H7 (cell line): ENCODE data around the gene LANCL2. TPM values are rescaled to one million over a fixed set of nuclear protein-coding genes. Genes with fewer than 3 reads are reported as not detected.
"Not testable (repeated sequence)": the region's sequence is repeated elsewhere in the genome, so short reads cannot be mapped to it uniquely, and the experiment has no call there.

Experiments
- DNase-seq: peaks from one replicate; pipeline ENCODE4 v3.0.0; 2012
- H3K27me3 ChIP-seq: 2 replicates; pipeline ENCODE4 v1.6.0; 2011; ENCODE audit warnings: mild to moderate bottlenecking, low read length; ENCODE audit not compliant: control insufficient read depth, insufficient read depth
- H3K36me3 ChIP-seq: replicated peaks from 2 replicates; pipeline ENCODE4 v1.5.1; 2011; ENCODE audit warnings: low read length; ENCODE audit not compliant: control insufficient read depth, insufficient read depth
- H3K4me3 ChIP-seq: 2 replicates; pipeline ENCODE4 v1.5.1; 2011; ENCODE audit warnings: low read depth, mild to moderate bottlenecking, control low read depth, low read length, moderate library complexity; ENCODE audit not compliant: insufficient read depth
- total RNA-seq: library from RNA; depleted of rRNA; stranded (reverse); fragments of >200 nt; shearing (Covaris generic); gene quantifications from 2 replicates; pipeline ENCODE4 v1.2.3, GENCODE V29; 2014

The LANCL2 gene
- total RNA-seq, 1 experiment from 2014 or later, result 10.7 TPM

- DNase-seq, H3K4me3 ChIP-seq, H3K36me3 ChIP-seq, H3K27me3 ChIP-seq: not testable (repeated sequence)
Observed at GRCh38 chr7:55471594-55471993, 106.5 kb downstream of the LANCL2 start.

DNA sequence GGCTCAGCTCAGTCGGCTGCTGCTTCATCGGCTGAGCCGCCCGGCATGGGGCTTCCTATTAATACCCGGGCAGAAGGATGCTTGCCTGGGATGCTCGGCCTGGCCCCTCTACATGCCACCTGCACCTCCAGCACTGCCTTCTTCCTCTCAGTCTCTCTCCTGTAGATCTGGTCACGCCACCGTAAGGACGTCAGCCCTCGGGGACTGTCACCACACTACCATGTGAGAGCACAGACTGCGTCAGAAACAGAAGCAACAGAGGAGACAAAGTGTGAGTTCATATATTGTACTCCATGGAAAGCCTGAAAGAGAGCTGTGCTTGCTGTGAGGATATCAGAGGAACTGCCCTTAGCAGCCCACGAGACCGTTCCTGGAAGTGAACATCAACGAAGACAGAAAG lies 107.3 kb downstream of the LANCL2 start:
- not testable (repeated sequence) for H3K36me3 ChIP-seq, DNase-seq, H3K4me3 ChIP-seq, H3K27me3 ChIP-seq

DNA sequence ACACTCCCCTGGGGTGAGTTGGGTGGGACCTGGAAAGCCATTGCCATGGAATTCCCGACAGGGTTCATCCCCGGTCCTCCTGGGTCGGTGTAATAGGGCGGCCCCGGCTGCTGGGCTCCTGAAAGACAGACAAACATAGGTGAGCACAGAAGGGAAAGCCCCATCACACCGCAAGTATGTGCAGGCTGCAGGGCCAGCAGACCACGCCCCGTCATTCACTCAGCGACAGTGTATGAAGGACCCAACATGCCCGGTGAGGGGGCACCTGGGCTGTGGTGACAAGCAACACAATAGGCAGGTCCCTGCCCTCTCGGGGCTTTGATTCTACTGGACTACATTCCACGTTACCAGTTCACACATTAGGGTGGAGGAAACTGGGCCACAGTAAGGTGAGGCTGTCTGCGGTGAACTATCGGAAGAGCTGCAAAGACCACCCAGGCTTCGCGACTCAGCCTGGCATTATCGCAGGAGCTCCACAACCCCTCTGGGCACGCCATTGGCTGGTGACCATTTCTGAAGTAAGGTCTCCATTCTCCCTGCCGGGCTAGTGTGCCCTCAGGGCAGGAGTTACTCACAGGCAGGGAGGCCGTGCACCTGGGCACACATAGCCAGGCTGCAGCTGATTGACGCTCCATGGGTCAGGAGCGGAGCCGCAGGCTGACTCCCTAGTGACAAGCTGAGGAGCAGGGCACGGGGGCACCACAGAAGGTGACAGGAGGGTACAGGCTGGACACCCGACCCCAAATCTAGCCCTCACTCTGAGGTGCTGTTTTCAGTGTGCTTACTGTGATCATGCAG lies 108.0 kb downstream of the LANCL2 start:
- DNase-seq, result no peak
- H3K4me3 ChIP-seq, result no peak overlapping the region
- H3K36me3 ChIP-seq, result no peaks in the 10 kb centered on the region; the same call in 1 of the 2 replicates
- no peaks in the 10 kb centered on the region for H3K27me3 ChIP-seq

- Histone ChIP-seq H3K36me3 (no peaks in the 10 kb centered on the region; the same call in 1 of the 2 replicates), H3K27me3 (no peaks in the 10 kb centered on the region), H3K4me3 (no peak overlapping the region)
- no peak for DNase-seq
Observed at GRCh38 chr7:55473932-55474331, 108.8 kb downstream of the LANCL2 start.

GRCh38 chr7:55474944-55475854 lies 110.1 kb downstream of the LANCL2 start:
- no peak for DNase-seq
- Histone ChIP-seq H3K4me3 (no peak overlapping the region), H3K36me3 (no peaks in the 10 kb centered on the region; the same call in 1 of the 2 replicates), H3K27me3 (no peaks in the 10 kb centered on the region)

GRCh38 chr7:55475855-55476803 lies 111.0 kb downstream of the LANCL2 start:
- no peak overlapping the region for H3K4me3 ChIP-seq
- H3K36me3 ChIP-seq, result no peaks in the 10 kb centered on the region; the same call in 1 of the 2 replicates
- peak; percentile 29 for DNase-seq
- no peaks in the 10 kb centered on the region for H3K27me3 ChIP-seq

DNA sequence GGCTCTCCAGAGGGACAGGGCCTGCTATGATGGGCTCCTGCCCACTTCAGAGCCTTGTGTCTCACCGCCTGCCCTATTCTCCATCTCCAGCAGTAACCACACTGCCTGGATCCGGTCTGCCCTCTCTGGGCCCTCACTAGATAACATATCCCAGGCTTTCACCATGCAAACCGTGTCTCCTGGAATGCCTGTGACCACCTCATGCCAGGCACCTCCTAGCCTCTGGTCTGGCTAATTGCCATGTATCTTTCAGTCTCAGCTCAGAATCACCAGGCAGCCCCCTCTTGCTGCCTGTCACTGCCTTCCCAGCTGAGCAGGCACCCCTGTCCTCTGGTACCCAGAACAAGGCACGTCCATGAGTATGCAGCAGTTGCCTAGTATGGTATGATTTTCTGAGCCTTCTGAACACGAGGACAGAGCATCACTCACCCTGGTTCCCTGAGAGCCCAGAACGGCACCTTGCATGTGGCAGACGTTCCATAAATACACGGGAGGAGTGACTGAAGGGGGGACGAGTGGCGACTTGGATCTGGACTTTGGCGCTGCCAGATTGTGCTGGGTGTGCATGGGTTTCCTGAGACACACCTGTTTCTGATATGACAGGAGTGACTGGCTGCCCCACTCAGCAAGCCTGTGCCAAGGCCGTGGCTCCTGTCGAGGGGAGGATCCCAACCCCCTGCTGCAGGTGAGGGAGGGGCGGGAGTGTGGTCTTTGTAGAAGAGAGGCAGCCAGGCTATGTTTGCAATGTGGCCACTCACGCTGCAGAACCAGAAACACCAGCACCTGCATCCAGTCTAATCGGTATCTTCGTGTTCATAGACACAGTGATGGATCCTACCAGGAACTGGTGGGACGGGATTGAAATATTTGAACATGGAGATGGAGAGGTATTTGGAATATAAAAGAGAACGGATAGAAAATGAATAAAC lies 112.0 kb downstream of the LANCL2 start:
- H3K4me3 ChIP-seq, result no peak overlapping the region
- no peaks in the 10 kb centered on the region for H3K27me3 ChIP-seq
- no peak for DNase-seq

DNA sequence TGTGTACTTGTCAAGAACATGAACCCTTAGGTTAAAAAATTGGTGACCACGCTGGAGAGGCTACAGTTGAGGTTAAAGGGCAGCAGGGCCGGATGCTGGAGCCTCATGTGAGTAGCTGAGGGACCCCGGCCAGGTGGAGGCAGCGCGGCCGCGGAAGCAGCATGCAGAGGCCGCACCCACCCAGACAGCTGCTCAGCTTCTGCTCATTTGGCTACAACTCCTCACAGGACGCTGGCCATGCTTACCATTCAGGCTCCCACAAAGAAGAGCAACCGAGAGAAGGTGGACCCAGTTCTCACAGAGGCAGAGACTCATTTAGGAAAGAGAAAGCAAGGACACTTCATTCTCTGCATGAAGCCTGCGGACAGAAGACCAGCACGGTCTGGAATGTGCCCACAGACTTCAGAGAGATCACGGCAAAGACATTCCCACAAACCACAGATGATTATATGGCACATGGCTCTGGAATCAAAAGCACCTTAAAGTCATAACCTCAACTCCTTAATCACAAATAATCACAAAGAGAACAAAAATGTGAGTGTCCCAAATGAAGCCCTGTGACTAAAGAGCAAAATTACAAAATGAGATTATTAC lies 112.7 kb downstream of the LANCL2 start:
- DNase-seq, result peak; percentile 71
- no peaks in the 10 kb centered on the region; the same call in 1 of the 2 replicates for H3K36me3 ChIP-seq
- no peaks in the 10 kb centered on the region for H3K27me3 ChIP-seq
- no peak overlapping the region for H3K4me3 ChIP-seq

More for the DNA sequence above, 112.0 kb downstream of the LANCL2 start:
- H3K36me3 ChIP-seq, result no peaks in the 10 kb centered on the region; the same call in 1 of the 2 replicates

DNA sequence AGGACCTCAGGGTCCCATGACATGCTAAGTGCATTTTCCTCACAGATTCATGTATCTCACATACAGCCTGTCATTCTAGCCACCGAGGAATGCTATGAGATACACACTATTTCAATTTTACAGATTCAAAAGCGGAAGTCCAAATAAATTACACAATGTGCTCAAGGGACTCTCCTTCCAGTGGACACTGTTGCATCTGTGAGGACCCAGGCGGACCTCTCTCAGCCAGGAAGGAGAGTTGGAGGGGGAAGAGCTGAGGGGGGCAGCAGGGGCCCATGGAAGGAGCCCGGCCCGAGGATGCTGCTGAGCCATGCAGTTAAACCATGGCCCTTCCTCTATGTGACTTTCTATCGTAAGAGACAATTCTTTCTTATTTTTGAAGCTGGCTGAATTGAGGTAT lies 113.6 kb downstream of the LANCL2 start:
- no peaks in the 10 kb centered on the region for H3K27me3 ChIP-seq
- no peak for DNase-seq
- H3K36me3 ChIP-seq, result no peaks in the 10 kb centered on the region
- no peak overlapping the region for H3K4me3 ChIP-seq

- no peak for DNase-seq
- H3K4me3 ChIP-seq, result no peak overlapping the region
- no peaks in the 10 kb centered on the region for H3K27me3 ChIP-seq
- no peaks in the 10 kb centered on the region for H3K36me3 ChIP-seq
Observed at GRCh38 chr7:55481155-55481554, 116.0 kb downstream of the LANCL2 start.

- DNase-seq, result no peak
- no peak overlapping the region for H3K4me3 ChIP-seq
Observed at GRCh38 chr7:55483046-55483445, 117.9 kb downstream of the LANCL2 start.

More at GRCh38 chr7:55483046-55483445, 117.9 kb downstream of the LANCL2 start:
- Histone ChIP-seq H3K27me3 (no peaks in the 10 kb centered on the region), H3K36me3 (no peaks in the 10 kb centered on the region)
